ENCODE results near the gene C17orf114.

GRCh38 chr17:4753392-4753791 lies 48.7 kb downstream of the C17orf114 start:
- TF ChIP-seq CTCF (IDR thresholded peaks at IDR 0.05) (no peak), POLR2A (IDR thresholded peaks at IDR 0.05) (no peak)
